Activated T-cell treated with anti-CD3 and anti-CD28 coated beads for 4 hours (primary cell): ENCODE data around the gene SLC26A8.

ENCODE experiments used
- DNase-seq: peaks from one replicate; pipeline ENCODE4 v3.0.0-alpha.2; 2020

Gene SLC26A8

GRCh38 chr6:36023996-36024795, at the start of gene SLC26A8:
SLC26A8 (minus strand) TSS chr6:36024641; CDS start chr6:36019707, 4,934 bp downstream.
- no peak for DNase-seq

GRCh38 chr6:36073587-36073986, 49.1 kb upstream of the SLC26A8 start:
- no peak for DNase-seq

DNA sequence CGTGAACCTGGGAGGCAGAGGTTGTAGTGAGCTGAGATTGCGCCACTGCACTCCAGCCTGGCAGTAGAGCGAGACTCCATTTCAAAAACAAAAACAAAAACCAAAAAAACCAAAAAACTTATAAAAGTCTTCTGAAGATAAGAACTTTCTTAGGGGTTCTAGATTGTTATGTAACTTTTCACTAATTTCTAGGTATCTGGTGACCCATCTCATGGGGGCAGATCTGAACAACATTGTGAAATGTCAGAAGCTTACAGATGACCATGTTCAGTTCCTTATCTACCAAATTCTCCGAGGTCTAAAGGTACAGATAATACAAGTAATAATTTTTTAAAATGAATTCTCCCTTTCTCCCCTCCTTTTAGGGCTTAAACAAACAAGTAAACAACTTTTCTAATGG, 48.2 kb upstream of the SLC26A8 start:
- DNase-seq, result no peak

DNA sequence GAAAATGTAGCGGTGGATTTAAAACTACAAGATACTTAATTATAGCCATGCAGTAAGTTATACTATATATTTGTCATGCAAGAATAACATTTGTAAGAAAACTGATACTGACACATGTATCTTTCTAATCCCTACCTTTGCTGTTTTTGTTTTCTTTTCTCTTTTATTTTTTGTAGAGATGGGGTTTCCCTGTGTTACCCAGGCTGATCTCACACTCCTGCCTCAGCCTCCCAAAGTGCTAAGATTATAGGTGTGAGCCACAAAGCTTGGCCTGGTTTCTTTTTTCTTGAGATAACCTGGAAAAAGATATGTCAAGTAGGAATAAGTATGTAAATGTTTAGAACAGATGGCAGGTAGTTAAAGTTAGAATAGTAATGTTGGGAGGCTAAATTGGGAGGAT, 47.3 kb upstream of the SLC26A8 start:
- DNase-seq, result no peak

- no peak for DNase-seq
These were observed 46.8 kb upstream of the SLC26A8 start for GRCh38 chr6:36071281-36071680.

DNA sequence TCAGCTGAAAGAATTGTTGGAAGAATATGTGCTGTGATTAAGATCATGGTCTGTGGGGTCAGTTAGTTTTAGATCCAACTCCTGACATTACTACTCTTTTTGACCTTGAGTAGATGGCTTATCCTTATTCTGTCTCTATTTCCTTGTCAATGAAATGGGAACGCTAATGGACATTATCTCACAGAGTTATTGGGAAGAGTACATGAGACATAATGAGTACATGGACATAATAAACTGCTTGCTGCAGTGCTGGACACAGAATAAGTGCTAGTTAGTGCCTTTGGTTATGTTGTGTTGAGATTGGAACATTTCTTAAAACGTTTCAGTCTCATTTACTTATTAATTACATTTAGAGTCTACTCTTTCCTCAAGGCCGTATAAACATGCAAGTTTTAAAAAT, 45.8 kb upstream of the SLC26A8 start:
- no peak for DNase-seq

DNA sequence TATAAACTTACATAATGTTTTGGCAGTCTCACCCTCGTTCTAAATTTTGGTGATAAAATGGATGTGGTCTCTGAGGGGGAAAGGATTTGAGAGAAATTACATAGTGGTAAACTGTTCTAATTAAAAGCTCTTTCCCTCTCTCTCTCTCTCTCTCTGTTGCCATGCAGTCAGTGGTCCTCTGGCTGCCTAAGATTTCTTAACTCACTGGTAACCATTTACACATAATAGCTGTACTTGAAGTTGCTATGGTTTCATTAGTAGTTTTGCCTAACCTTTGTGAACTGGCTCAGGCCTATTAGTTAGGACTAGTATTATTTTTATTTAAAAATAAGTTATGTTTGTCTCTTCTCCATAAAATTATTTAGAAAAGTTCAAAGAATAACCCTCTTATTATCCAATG, 45.1 kb upstream of the SLC26A8 start:
- no peak for DNase-seq

DNA sequence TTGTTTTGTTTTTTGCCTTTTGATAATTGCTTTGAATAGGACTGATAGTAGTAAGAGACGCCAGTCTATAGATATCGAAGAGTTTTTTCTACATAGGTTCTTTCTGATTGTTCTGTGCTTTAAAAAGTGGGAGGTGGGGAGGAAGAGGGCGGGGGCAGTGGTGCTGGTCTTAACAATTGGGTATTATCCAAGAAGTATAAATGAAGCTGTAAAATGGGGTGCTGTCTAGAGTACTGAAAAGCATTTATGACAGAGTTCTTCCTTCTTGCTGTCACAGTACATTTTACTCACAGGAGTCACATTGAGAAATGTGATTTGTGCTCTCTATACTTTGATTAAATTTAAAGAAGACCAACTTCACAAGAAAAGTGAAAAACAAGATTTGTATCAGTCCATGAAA, 44.1 kb upstream of the SLC26A8 start:
- no peak for DNase-seq

- DNase-seq, result no peak
These were observed 43.6 kb upstream of the SLC26A8 start for GRCh38 chr6:36068012-36068392.

DNA sequence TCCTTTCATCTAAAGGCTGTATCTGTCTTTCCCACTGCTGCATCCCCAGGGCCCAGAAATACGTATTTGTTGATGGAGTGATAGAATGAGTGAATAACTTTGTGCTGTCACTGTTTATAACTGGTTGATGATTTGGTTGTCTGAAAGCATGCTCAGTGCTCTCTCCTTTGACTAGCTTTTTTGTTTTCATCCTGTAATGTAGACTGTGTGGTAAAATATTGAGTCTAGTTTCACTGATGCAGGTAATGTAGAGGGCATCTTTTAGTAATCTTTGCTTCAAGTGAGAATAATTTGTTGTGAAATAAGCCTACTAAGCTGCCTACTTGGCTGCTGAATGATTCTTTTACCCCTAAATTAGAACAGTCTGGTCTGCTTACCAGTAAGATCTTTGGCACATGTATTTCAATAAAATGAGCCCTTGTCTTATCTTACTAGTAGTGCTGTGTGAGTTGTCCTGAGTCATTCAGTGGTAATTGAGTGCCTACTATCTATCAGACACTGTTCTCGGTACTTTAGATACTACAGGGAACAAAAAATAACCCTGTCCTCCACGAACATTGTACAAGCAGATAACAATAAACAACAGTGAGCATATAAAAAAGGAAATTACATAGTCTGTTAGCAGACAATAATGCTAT, 43.1 kb upstream of the SLC26A8 start:
- no peak for DNase-seq

DNA sequence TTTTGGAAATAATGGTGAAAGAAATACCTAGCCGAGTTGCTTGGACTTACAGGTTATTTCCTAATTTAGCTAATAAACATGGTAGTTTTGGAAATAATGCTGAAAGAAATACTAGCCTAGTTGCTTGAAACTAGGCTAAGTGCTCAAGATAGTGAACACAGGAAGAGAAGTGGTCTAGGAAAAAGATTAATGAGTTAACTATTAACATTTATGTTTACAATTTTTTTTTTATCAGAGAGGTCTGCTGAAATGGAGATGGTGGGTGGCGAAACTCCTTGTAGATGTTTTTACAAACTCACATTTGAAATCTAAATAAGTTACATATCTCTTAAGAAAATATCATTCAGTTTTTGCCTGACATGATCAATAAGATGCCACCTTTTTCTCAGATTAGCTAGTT, 42.4 kb upstream of the SLC26A8 start:
- DNase-seq, result no peak

DNA sequence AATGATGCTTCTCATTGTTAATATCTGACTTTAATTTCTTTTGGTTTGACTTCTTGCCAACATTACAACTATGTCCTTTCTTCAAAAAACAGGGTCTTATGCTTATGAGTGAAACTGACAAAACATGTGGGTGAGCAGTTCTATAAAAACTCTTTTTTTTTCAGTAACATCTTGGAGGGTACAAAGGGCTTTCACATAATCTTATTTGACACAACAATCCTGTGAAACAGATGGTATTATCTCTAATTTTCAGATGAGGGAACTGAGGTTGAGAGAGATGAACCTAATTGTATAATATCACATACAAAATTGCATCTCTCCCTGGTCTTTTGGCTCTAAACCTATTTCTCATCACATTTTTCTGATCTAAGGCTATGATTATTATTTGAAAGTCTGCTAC, 41.5 kb upstream of the SLC26A8 start:
- DNase-seq, result no peak

GRCh38 chr6:36064770-36065396, 40.4 kb upstream of the SLC26A8 start:
- no peak for DNase-seq

GRCh38 chr6:36063318-36064060, 39.0 kb upstream of the SLC26A8 start:
- DNase-seq, result no peak

DNA sequence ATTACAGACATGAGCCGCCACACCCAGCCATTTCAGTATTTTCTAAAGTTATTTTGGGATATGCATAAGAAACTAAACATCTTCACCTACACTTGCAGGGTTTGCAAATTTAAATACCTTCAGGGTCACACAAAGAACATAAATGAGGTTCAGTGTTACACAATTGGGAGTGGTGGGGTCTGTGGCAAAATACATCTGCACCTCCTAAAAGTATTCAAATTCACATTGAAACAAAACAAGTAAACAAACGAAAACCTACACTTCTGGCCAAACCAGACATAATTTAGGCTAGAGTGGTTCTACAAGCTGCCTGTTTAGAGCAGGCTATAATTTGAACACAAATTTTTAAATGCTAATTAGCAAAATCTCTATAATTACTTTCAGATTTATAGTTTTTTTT, 37.8 kb upstream of the SLC26A8 start:
- DNase-seq, result no peak

- DNase-seq, result no peak
These were observed 36.8 kb upstream of the SLC26A8 start for GRCh38 chr6:36061236-36061635.

DNA sequence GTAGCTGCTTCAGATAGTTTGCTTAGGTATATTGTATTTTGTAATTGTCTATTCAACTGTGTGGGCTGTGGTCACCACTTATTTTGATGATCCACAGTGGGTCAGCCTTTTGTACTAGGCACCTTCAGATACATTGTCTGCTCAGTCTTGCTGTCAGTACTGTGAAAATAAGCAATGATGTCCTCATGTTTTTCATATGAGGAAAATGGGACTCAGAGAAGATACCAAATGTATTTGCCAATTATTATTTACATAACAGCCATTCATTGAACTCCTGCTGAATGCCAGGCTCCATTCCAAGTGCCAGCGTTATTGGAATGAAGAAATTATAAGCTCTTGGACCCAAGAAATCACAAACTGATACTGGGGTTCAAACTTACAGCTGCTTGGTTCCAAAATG, 31.7 kb upstream of the SLC26A8 start:
- DNase-seq, result no peak

GRCh38 chr6:36054956-36055355, 30.5 kb upstream of the SLC26A8 start:
- no peak for DNase-seq

GRCh38 chr6:36054415-36054814, 30.0 kb upstream of the SLC26A8 start:
- no peak for DNase-seq

DNA sequence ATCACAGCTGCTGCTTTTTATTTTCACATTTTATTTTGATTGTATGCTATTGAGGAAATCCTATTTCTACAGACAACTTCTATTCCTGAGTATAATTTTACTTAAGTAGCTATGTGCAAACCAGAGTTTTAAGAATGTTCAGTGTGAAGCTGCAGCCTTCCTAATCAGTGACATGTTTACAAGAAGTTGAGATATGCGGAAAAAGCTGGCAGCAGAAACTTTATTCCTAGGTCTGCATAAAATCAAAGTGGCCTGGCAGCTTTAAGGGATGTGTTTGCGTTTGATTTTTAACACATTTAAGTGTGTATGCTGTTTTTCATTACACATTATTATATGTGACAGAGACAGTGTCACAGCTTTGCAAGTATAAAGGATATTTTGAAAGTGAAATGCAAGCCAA, 29.4 kb upstream of the SLC26A8 start:
- DNase-seq, result no peak

- no peak for DNase-seq
These were observed 27.7 kb upstream of the SLC26A8 start for GRCh38 chr6:36052097-36052496.

DNA sequence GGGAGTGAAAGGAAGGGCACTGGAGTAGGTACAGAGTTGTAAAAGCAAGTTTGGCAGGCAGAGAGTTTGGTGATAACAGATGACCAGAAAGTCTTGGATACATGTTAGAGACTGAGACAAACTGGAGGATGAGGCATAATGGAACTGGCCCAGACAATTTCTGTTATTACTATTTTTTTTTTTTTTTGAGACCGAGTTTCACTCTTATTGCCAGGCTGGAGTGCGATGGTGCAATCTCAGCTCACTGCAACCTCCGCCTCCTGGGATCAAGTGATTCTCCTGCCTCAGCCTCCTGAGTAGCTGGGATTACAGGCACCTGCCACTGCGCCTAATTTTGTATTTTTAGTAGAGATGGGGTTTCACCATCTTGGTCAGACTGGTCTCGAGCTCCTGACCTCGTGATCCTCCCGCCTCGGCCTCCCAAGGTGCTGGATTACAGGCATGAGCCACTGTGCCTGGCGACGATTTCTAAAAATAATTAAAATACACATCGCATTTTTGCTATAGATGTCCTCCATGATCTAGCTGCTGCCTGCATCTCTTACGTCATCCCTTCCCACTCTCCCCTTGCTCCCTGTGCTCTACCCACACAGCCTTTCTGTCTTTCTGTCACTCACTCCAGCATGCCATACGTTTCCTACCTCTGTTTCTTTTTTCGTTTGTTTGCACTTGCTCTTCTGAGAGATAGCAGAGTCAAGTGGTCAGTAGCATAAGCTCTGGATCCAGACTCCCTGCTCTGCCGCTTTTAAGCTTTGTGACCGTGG, 26.7 kb upstream of the SLC26A8 start:
- no peak for DNase-seq

DNA sequence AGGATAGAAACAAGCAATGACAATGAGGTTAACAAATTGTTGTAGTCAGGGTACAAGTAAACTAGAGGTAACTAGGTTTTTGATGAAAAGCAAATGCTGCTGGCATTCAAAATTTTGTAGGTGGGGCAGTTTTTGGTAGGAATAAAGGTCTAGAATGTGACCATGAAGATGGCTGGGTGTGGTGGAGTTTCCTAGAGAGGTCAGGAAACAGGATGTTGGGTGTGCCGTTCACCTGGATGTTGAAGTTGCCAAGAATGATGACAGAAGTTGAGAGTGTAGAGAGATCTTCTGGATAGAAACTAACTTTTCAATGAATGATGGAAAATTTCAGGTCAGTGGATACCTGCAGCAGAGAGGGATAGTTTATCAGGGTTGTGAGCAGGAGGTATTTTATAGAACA, 25.9 kb upstream of the SLC26A8 start:
- no peak for DNase-seq
